Stomach (tissue), 9 donors: Measurements from ENCODE around the gene IPPK. TPM values are rescaled to one million over a fixed set of nuclear protein-coding genes. Genes with fewer than 3 reads are reported as not detected.

ENCODE experiments used
- DNase-seq, 2 donors: peaks; one replicate each; pipeline versions ENCODE4 v3.0.0 to v3.0.0-alpha.2; 2013 to 2019
- H3K27ac ChIP-seq, 5 donors: fragments of 200-600 bp in 4 of 5; sonication (generic) in 4 of 5; one replicate each; pipeline ENCODE4 v1.5.1; 2013 to 2019; ENCODE audit warnings: mild to moderate bottlenecking in 1 of 5, moderate library complexity in 1 of 5
- H3K27me3 ChIP-seq, 3 donors: fragments of 200-600 bp; sonication (generic); one replicate each; pipeline ENCODE4 v1.5.1; 2017 to 2019; ENCODE audit warnings: mixed run types in 1 of 3
- H3K36me3 ChIP-seq, 4 donors: fragments of 200-600 bp; sonication (generic); 1 replicate in 3 of 4; 2 replicates in 1 of 4; pipeline ENCODE4 v1.5.1; 2016 to 2019
- H3K4me1 ChIP-seq, 4 donors: fragments of 200-600 bp; sonication (generic); one replicate each; pipeline ENCODE4 v1.5.1; 2016 to 2019
- H3K4me3 ChIP-seq, 4 donors: fragments of 200-600 bp; sonication (generic) in 3 of 4; one replicate each; pipeline ENCODE4 v1.5.1; 2016 to 2019; ENCODE audit warnings: mild to moderate bottlenecking in 1 of 4
- H3K9me3 ChIP-seq, 4 donors: fragments of 200-600 bp; sonication (generic); one replicate each; pipeline ENCODE4 v1.5.1; 2016 to 2019
- EP300 ChIP-seq: sonication (generic); formaldehyde crosslinking; IDR thresholded peaks from one replicate; pipeline ENCODE4 v1.6.1; 2017; ENCODE audit warnings: antibody characterized with exemption
- POLR2A ChIP-seq, 4 donors: fragments of 450-650 bp; IDR thresholded peaks; one replicate each; pipeline ENCODE4 v1.6.1; 2016; ENCODE audit warnings: antibody characterized with exemption in 4 of 4, control low read depth in 2 of 4, mild to moderate bottlenecking in 1 of 4, moderate library complexity in 1 of 4
- POLR2AphosphoS5 ChIP-seq, 3 donors: sonication (generic); formaldehyde crosslinking; IDR thresholded peaks; one replicate each; pipeline ENCODE4 v1.6.1; 2016; ENCODE audit warnings: antibody characterized with exemption in 3 of 3
- WGBS, 5 donors: extraction: QIAGEN DNeasy Blood & Tissue Kit in 3 of 5; methylation state at CpG; one replicate each; pipeline versions ENCODE4 v1.1.5 to v1.1.7; 2013 to 2018; 5-methylcytosine and 5-hydroxymethylcytosine counted together
- intact Hi-C: fragments of 100-400 bp; cut with DNase I; formaldehyde crosslinking; loops from one replicate; pipeline ENCODE4 v1.15.1; 2023; ENCODE audit warnings: low total_unique reads
- polyA plus RNA-seq, 3 donors: library from polyadenylated mRNA; stranded (reverse); fragments of 200-250 nt; gene quantifications; one replicate each; pipeline ENCODE4 v1.2.3, GENCODE V29; 2013
- total RNA-seq, 5 donors: library from RNA; depleted of rRNA; stranded (reverse); fragments of >200 nt; gene quantifications; one replicate each; pipeline versions ENCODE4 v1.1.0 to v1.2.3, GENCODE V29; 2014 to 2016
- TF ChIP-seq, protein P1 (sequence below), 7 experiments: fragments of 450-650 bp in 4 of 7; fragments of 200-600 bp in 3 of 7; sonication (generic) in 3 of 7; IDR thresholded peaks; one replicate each; pipeline ENCODE4 v1.5.1; 2016 to 2019; ENCODE audit warnings: antibody characterized with exemption in 7 of 7, control low read depth in 2 of 7, mild to moderate bottlenecking in 1 of 7
- donor health status: healthy with polysubstance abuse.
- donor health status: Bipolar disorder and iron deficiency.
- donor health status: healthy.

The IPPK gene
- total and polyA plus RNA-seq, 8 donors = 1.4 to 17.1 (median 10.9) TPM

DNA sequence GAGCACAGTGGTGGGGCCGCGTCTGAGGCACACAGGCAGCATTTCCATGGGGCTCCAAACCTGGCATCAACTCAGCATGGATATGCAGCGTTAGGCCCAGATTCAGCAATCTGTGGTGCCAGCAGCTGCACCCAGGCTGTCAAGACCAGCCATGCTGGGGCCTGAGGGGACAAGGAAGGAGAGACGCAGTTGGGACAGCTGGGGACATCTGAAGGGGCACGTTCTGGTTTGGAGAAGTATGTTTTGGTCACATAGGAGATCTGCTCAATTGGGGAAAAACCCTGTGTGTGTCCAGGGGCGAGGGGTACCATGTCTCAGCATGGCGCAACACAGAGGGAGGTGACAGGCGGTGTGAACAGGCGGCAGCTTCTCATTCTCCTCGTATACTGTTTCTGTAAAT is 67.5 kb downstream of the IPPK start:
- 89 to 94% (median 93%) methylated on average over 10 of the region's 10 CpGs for WGBS, 5 donors
- TF ChIP-seq POLR2A (IDR thresholded peaks at IDR 0.05) (no peak), EP300 (no peak), POLR2AphosphoS5 (IDR thresholded peaks at IDR 0.05) (no peak)
- TF ChIP-seq, protein P1, sequence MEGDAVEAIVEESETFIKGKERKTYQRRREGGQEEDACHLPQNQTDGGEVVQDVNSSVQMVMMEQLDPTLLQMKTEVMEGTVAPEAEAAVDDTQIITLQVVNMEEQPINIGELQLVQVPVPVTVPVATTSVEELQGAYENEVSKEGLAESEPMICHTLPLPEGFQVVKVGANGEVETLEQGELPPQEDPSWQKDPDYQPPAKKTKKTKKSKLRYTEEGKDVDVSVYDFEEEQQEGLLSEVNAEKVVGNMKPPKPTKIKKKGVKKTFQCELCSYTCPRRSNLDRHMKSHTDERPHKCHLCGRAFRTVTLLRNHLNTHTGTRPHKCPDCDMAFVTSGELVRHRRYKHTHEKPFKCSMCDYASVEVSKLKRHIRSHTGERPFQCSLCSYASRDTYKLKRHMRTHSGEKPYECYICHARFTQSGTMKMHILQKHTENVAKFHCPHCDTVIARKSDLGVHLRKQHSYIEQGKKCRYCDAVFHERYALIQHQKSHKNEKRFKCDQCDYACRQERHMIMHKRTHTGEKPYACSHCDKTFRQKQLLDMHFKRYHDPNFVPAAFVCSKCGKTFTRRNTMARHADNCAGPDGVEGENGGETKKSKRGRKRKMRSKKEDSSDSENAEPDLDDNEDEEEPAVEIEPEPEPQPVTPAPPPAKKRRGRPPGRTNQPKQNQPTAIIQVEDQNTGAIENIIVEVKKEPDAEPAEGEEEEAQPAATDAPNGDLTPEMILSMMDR (IDR thresholded peaks at IDR 0.05) = no peak

DNA sequence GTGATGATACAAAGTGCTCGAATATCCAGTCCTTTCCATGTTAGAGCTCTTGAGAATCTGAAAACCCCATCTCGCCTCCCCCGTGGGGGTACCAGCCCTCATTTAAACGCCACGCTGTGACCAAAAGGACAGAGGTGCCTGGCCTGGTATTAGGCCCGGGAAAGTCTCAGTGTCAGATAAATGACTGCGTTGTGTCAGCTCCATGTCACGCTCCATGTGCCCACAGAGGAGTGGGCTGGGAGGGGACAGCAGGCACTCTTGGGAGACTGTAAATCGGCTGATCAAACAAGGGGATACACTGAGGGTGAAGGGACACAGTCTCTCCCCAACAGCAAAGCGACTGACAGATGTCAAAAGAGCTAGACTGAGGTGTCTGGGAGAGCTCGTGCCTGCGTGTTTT is 68.5 kb downstream of the IPPK start:
- H3K27ac ChIP-seq = peak overlapping the region in 4 of 5 donors; percentile 60 to 76 (median 71)
- 79 to 84% (median 81%) methylated on average over 11 to 12 of the region's 12 CpGs for WGBS, 5 donors
- no peaks in the 10 kb centered on the region for H3K36me3 ChIP-seq
- peaks cover 3 to 32% (median 20%) of the 10 kb centered on the region in 4 donors for H3K4me1 ChIP-seq
- DNase-seq = no peak
- TF ChIP-seq EP300 (no peak), POLR2AphosphoS5 (IDR thresholded peaks at IDR 0.05) (no peak), POLR2A (IDR thresholded peaks at IDR 0.05) (no peak)
- TF ChIP-seq, protein P1 (IDR thresholded peaks at IDR 0.05) = no peak
- H3K27me3 ChIP-seq = no peaks in the 10 kb centered on the region
- intact Hi-C loops = no loop called here
- no peak overlapping the region for H3K4me3 ChIP-seq
- peaks cover 0 to 4% (median 0%) of the 10 kb centered on the region in 4 donors for H3K9me3 ChIP-seq

More for the DNA sequence above, 67.5 kb downstream of the IPPK start:
- intact Hi-C loops = no loop called here
- Histone ChIP-seq H3K4me3 (no peak overlapping the region), H3K27me3 (no peaks in the 10 kb centered on the region), H3K9me3 (peaks cover 0 to 4% (median 0%) of the 10 kb centered on the region in 4 donors), H3K27ac (peak overlapping the region in 2 of 5 donors; percentile 75 to 76), H3K36me3 (no peaks in the 10 kb centered on the region), H3K4me1 (peaks cover 3 to 40% (median 19%) of the 10 kb centered on the region in 4 donors)
- no peak for DNase-seq

DNA sequence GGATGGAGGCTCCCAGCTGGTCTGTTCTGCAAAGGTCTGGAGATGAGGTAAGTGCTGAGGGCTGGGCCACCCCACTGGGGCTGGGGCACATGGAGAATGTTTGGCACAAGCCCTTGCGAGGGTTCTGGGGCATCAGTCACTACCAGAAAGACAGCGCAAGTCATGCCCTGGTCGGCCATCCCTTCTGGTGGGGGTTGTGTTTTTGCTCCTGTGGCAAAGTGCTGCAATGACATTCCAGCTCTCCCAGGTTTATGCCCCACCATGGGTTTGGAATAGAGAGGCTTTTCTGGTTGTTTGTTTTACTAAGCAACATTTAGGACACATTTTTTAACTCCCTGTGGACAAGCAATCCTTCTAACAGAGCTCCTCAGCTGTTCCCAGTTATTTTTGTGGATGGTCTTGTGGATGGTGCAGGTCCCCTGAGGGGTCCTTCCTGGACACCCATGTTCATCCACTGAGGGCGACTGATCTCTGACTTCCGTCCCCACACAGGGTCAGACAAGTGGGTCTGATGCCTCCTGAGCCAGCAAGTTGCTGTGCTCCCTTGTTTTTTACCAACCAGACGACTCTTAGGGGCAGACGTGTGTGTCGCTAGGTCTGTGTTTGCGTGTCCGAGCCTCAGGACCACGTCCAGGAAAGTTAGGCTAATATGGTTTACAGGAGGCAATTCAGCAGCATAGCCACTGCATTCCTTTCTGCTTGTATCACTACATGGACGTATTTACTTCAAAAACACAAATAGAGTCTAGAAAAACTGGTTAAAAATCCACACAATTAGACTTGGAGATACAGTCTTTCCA is 69.3 kb downstream of the IPPK start:
- 56 to 73% (median 70%) methylated on average over 11 to 12 of the region's 12 CpGs for WGBS, 5 donors

DNA sequence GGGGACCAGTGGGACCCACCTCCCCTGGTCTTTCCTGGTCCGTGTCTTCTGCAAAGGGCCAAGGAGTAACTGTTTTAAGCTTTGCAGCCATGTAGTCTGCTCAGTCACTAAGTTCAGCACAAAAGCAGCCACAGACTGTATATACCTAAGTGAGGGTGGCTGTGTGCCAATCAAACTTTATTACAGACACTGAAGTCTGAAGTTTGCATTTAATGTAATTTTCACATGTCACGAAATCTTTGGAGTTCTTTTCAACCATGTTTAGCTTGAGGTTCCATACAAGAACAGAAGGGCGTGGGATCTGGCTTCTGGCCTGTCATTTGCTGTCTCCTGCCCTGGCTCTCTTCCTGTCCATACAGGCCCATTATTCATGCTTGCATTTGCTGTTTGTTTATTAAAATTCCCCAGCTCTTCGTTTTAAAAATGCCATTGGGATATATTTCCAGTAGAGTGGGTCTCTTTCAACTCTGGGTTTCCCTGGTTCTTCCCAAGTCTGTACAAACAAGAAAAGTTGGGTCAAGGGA is 69.9 kb downstream of the IPPK start:
- Histone ChIP-seq H3K36me3 (no peaks in the 10 kb centered on the region), H3K4me3 (no peak overlapping the region), H3K27ac (peak overlapping the region in 4 of 5 donors; percentile 60 to 76 (median 71)), H3K9me3 (no peaks in the 10 kb centered on the region), H3K4me1 (peaks cover 3 to 32% (median 20%) of the 10 kb centered on the region in 4 donors), H3K27me3 (no peaks in the 10 kb centered on the region)
- WGBS, 5 donors = 71 to 76% (median 75%) methylated on average over 4 of the region's 4 CpGs
- TF ChIP-seq EP300 (no peak), POLR2AphosphoS5 (IDR thresholded peaks at IDR 0.05) (no peak), POLR2A (IDR thresholded peaks at IDR 0.05) (no peak)
- TF ChIP-seq, protein P1 (IDR thresholded peaks at IDR 0.05) = no peak
- intact Hi-C loops = no loop called here
- DNase-seq = no peak

More for the DNA sequence above, 69.3 kb downstream of the IPPK start:
- Histone ChIP-seq H3K27ac (peak overlapping the region; percentile 42 to 76 (median 67)), H3K9me3 (peaks cover 0 to 4% (median 0%) of the 10 kb centered on the region in 4 donors), H3K36me3 (no peaks in the 10 kb centered on the region), H3K4me1 (peaks cover 3 to 32% (median 20%) of the 10 kb centered on the region in 4 donors), H3K4me3 (no peak overlapping the region), H3K27me3 (no peaks in the 10 kb centered on the region)
- intact Hi-C loops = no loop called here
- peak in 1 of 2 donors; percentile 69 for DNase-seq
- TF ChIP-seq, protein P1 (IDR thresholded peaks at IDR 0.05) = no peak
- TF ChIP-seq POLR2A (IDR thresholded peaks at IDR 0.05) (no peak), POLR2AphosphoS5 (IDR thresholded peaks at IDR 0.05) (no peak), EP300 (no peak)
